ENCODE results near the gene TERT. TPM values are rescaled to one million over a fixed set of nuclear protein-coding genes. Genes with fewer than 3 reads are reported as not detected.
"Not testable (repeated sequence)": the region's sequence is repeated elsewhere in the genome, so short reads cannot be mapped to it uniquely, and the experiment has no call there.

Gene TERT
- total RNA-seq, 2 donors from 2014 or later, result not detected

GRCh38 chr5:1334831-1335539 lies 40.1 kb upstream of the TERT start:
- peaks cover 8 to 57% of the 10 kb centered on the region in 2 donors for H3K36me3 ChIP-seq (replicated peaks in 1 of 2; ENCODE audit: insufficient read depth in 1 of 2, low read depth in 2 of 2)
- intact Hi-C loops (cut with DNase I), result no loop called here

GRCh38 chr5:1333986-1334385 lies 39.1 kb upstream of the TERT start:
- TF ChIP-seq POLR2A (IDR thresholded peaks at IDR 0.05), result no peak
- H3K27ac ChIP-seq, result no peak overlapping the region
- no peaks in the 10 kb centered on the region for H3K9me3 ChIP-seq
- ATAC-seq (no peak), DNase-seq (no peak)
- WGBS, 2 donors, result 90 to 95% methylated on average over 11 to 14 of the region's 14 CpGs
- H3K4me3 ChIP-seq, result no peak overlapping the region
- H3K27me3 ChIP-seq, result no peaks in the 10 kb centered on the region
- H3K4me1 ChIP-seq, result no peaks in the 10 kb centered on the region
- intact Hi-C loops (cut with DNase I), result no loop called here
- H3K36me3 ChIP-seq (replicated peaks in 1 of 2; ENCODE audit: insufficient read depth in 1 of 2, low read depth in 2 of 2), result peaks cover 8 to 57% of the 10 kb centered on the region in 2 donors

More at GRCh38 chr5:1334831-1335539, 40.1 kb upstream of the TERT start:
- Histone ChIP-seq H3K27ac (no peak overlapping the region), H3K9me3 (no peaks in the 10 kb centered on the region), H3K4me3 (no peak overlapping the region), H3K27me3 (no peaks in the 10 kb centered on the region), H3K4me1 (no peaks in the 10 kb centered on the region)
- TF ChIP-seq CTCF (IDR thresholded peaks at IDR 0.05) (no peak), POLR2A (IDR thresholded peaks at IDR 0.05) (no peak)
- 91 to 95% methylated on average over 17 to 31 of the region's 32 CpGs for WGBS, 2 donors
- ATAC-seq, result no peak
- DNase-seq, result no peak

GRCh38 chr5:1333286-1333685 lies 38.4 kb upstream of the TERT start:
- H3K4me1 ChIP-seq; ATAC-seq; H3K27ac ChIP-seq; H3K9me3 ChIP-seq; intact Hi-C loops (cut with DNase I); H3K27me3 ChIP-seq; H3K4me3 ChIP-seq; DNase-seq: not testable (repeated sequence)
- 74 to 79% methylated on average over 5 of the region's 5 CpGs for WGBS, 2 donors
- peaks cover 8 to 52% of the 10 kb centered on the region in 2 donors for H3K36me3 ChIP-seq (replicated peaks in 1 of 2; ENCODE audit: insufficient read depth in 1 of 2, low read depth in 2 of 2)

- Histone ChIP-seq H3K4me3 (no peak overlapping the region), H3K27me3 (no peaks in the 10 kb centered on the region), H3K9me3 (no peaks in the 10 kb centered on the region), H3K27ac (no peak overlapping the region), H3K36me3 (replicated peaks in 1 of 2; ENCODE audit: insufficient read depth in 1 of 2, low read depth in 2 of 2) (peaks cover 8 to 45% of the 10 kb centered on the region in 2 donors), H3K4me1 (no peaks in the 10 kb centered on the region)
- WGBS, 2 donors, result 80 to 91% methylated on average over 11 of the region's 11 CpGs
- DNase-seq (no peak), ATAC-seq (no peak)
- TF ChIP-seq CTCF (IDR thresholded peaks at IDR 0.05) (no peak), POLR2A (IDR thresholded peaks at IDR 0.05) (no peak)
- intact Hi-C loops (cut with DNase I), result no loop called here
Measured at GRCh38 chr5:1332461-1333001, 37.7 kb upstream of the TERT start.

GRCh38 chr5:1331861-1332405 lies 37.1 kb upstream of the TERT start:
- Histone ChIP-seq H3K4me3 (no peak overlapping the region), H3K9me3 (no peaks in the 10 kb centered on the region), H3K27me3 (no peaks in the 10 kb centered on the region), H3K27ac (no peak overlapping the region), H3K4me1 (no peaks in the 10 kb centered on the region), H3K36me3 (replicated peaks in 1 of 2; ENCODE audit: insufficient read depth in 1 of 2, low read depth in 2 of 2) (peaks cover 7 to 39% of the 10 kb centered on the region in 2 donors)
- intact Hi-C loops (cut with DNase I), result no loop called here
- TF ChIP-seq CTCF (IDR thresholded peaks at IDR 0.05) (no peak), POLR2A (IDR thresholded peaks at IDR 0.05) (no peak)
- WGBS, 2 donors, result 87 to 90% methylated on average over 2 to 11 of the region's 11 CpGs
- ATAC-seq, result no peak
- DNase-seq, result no peak

Measured in body of pancreas (tissue), 4 donors.